ENCODE data around the gene EFCC1.

DNA sequence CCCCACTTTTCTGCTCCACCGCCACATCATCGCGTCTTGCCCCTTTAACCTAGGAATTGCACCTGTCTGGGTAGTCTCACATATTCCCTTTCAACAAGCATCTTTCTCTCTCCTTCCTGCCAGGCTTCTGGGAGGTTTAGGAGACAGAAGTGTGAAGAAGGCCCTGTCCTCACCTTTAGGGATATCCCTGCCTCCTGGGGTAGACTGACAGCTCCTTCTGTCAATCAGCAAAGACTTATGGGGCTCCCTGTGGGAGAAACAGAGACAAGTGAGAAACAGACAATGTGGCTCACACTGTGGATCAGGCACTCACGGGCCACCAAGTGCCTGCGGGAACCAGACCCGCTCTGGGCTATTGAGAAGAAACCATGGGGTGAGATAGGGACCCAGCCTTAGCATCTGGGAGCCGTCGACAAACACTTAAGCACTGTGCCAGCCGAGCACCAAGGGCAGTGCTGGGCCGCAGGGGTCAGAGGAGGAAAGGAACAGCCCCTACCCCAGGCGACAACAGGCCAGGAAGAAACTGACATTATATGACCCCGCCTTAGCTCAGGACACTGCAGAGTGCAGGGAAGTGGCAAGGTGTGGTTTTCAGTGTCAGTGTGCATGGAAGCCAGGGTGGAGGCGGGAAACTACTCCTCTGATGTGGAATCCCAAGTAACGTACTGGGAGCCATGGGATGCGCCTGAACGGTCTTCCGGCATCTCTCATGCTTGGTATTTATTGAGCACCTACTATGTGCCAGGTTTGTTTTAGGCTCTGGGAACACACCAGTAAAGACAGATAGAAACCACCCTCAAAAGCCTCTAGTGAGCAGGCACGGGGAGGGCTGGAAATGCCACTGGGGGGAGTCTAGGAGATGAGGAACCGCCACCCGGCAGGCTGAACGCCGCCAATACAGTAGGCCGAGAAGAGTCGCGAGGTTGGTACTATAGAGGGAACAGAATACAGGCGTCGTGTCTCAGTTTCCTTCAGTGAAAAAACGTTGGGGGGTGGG is 1.8 kb downstream of the EFCC1 start:
- TF ChIP-seq, protein P1, sequence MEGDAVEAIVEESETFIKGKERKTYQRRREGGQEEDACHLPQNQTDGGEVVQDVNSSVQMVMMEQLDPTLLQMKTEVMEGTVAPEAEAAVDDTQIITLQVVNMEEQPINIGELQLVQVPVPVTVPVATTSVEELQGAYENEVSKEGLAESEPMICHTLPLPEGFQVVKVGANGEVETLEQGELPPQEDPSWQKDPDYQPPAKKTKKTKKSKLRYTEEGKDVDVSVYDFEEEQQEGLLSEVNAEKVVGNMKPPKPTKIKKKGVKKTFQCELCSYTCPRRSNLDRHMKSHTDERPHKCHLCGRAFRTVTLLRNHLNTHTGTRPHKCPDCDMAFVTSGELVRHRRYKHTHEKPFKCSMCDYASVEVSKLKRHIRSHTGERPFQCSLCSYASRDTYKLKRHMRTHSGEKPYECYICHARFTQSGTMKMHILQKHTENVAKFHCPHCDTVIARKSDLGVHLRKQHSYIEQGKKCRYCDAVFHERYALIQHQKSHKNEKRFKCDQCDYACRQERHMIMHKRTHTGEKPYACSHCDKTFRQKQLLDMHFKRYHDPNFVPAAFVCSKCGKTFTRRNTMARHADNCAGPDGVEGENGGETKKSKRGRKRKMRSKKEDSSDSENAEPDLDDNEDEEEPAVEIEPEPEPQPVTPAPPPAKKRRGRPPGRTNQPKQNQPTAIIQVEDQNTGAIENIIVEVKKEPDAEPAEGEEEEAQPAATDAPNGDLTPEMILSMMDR (IDR thresholded peaks at IDR 0.05) = no peak
- TF ChIP-seq POLR2A (IDR thresholded peaks at IDR 0.05) = no peak

Data from Peyer's patch (tissue), 4 donors.